HEK293T (cell line): ENCODE results near the gene SETD2.

Source experiments
- CTCF ChIA-PET: fragments of 350-600 bp; formaldehyde crosslinking; extraction: SDS; loops from one replicate; lab custom pipeline; 2021; ENCODE audit warnings: antibody characterized with exemption, inconsistent platforms; lab: Yijun Ruan, JAX
- POLR2A ChIA-PET: fragments of 350-600 bp; formaldehyde crosslinking; extraction: SDS; loops from one replicate; lab custom pipeline; 2020; ENCODE audit warnings: antibody characterized with exemption, inconsistent platforms; lab: Yijun Ruan, JAX
- DNase-seq: peaks from one replicate; pipeline ENCODE4 v3.0.0; 2012; ENCODE audit warnings: mixed read lengths; ENCODE audit errors: extremely low spot score
- ARNT ChIP-seq: fragments of 450-650 bp; IDR thresholded peaks from 2 replicates; pipeline ENCODE4 v1.6.1; 2017; ENCODE audit warnings: mild to moderate bottlenecking
- BHLHE40 ChIP-seq: fragments of 450-650 bp; IDR thresholded peaks from 2 replicates; pipeline ENCODE4 v1.6.1; 2016; ENCODE audit warnings: mild to moderate bottlenecking, moderate library complexity, borderline replicate concordance
- CTBP1 ChIP-seq: fragments of 450-650 bp; IDR thresholded peaks from 2 replicates; pipeline ENCODE4 v1.6.1; 2016; ENCODE audit warnings: borderline replicate concordance
- ELF4 ChIP-seq: fragments of 450-650 bp; IDR thresholded peaks from 2 replicates; pipeline ENCODE4 v1.6.1; 2017; ENCODE audit warnings: antibody characterized with exemption
- FOXA1 ChIP-seq: fragments of 450-650 bp; IDR thresholded peaks from 2 replicates; pipeline ENCODE4 v1.6.1; 2016; ENCODE audit warnings: mild to moderate bottlenecking
- FOXK2 ChIP-seq: fragments of 450-650 bp; IDR thresholded peaks from 2 replicates; pipeline ENCODE4 v1.6.1; 2016; ENCODE audit warnings: mild to moderate bottlenecking
- FOXM1 ChIP-seq: fragments of 450-650 bp; IDR thresholded peaks from 2 replicates; pipeline ENCODE4 v1.6.1; 2017; ENCODE audit warnings: mild to moderate bottlenecking, borderline replicate concordance
- HDGF ChIP-seq: fragments of 450-650 bp; IDR thresholded peaks from 2 replicates; pipeline ENCODE4 v1.6.1; 2017; ENCODE audit warnings: antibody characterized with exemption, borderline replicate concordance
- L3MBTL2 ChIP-seq: fragments of 450-650 bp; conservative IDR thresholded peaks from 2 replicates; pipeline ENCODE4 v1.6.1; 2016; ENCODE audit warnings: mild to moderate bottlenecking
- LEF1 ChIP-seq: fragments of 450-650 bp; IDR thresholded peaks from 2 replicates; pipeline ENCODE4 v1.6.1; 2017; ENCODE audit warnings: mild to moderate bottlenecking, borderline replicate concordance
- NFRKB ChIP-seq: fragments of 450-650 bp; IDR thresholded peaks from 2 replicates; pipeline ENCODE4 v1.6.1; 2016; ENCODE audit warnings: mild to moderate bottlenecking, moderate library complexity
- SP1 ChIP-seq: fragments of 450-650 bp; IDR thresholded peaks from 2 replicates; pipeline ENCODE4 v1.6.1; 2017
- SUZ12 ChIP-seq: fragments of 450-650 bp; IDR thresholded peaks from 2 replicates; pipeline ENCODE4 v1.6.1; 2016; ENCODE audit warnings: mild to moderate bottlenecking
- TARDBP ChIP-seq: fragments of 450-650 bp; IDR thresholded peaks from 2 replicates; pipeline ENCODE4 v1.6.1; 2016
- ZNF384 ChIP-seq: fragments of 450-650 bp; IDR thresholded peaks from 2 replicates; pipeline ENCODE4 v1.6.1; 2016
- TF ChIP-seq, protein P1 (sequence below): fragments of 450-650 bp; IDR thresholded peaks from 2 replicates; pipeline ENCODE4 v1.6.1; 2016

Gene SETD2

DNA sequence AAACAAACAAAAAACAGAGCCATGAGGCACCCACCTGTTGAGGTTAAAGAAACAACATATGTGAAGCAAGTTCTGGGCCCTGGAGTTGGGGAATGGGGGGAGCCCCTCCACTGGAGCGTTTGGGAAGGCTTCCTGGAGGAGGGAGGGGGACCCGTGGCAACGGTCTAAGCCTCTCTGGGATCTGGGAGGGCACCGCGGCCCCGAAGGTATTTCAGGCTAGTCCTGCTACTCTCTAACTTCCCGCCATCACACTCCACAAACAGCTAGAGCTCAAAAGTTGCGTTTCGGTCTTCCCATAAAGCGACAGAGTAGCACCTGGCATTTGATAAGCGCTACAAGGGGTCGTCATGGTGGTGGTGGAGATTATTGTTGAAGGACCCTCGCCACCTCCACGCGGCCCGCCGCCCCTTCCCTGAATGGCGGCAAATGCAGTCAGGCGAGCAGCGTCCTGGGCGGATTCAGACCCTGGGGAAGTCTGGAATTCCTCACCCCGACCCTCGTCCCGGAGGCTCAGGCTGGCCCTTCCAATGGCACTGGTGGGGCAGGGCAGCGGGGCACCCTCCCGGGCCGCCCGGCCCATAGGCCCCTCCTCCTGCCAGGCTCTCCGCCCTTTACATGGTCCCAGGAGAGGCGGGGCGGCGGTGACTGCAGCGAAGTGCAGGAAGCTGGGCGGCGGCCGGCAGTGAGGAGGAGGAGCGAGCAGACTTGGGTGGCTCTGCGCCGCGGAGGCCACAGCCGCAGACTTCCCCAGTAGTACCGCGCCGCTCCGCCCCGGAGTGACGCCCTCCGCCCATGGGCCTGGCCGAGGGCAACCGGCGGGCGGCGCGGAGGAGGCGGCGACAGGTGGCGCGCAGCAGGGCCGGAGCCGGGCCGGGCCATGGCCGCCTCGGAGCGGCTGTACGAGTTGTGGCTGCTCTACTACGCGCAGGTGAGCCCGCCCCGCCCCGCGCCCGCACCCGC is 184.6 kb downstream of the SETD2 start, which contains the start of gene NBEAL2:
Gene NBEAL2, plus strand, starts transcription at position 682 of the 960 bp plus-strand sequence. Its CDS starts 196 bp downstream, at position 878.
- peak; percentile 86 for DNase-seq
- ChIA-PET CTCF (interaction anchor here (0.6 kb wide), 1 partner anchor 92 kb away, joined by 3 read pairs; no protein-coding TSS in a partner anchor), POLR2A (interaction anchor here (0.6 to 3.3 kb wide), 13 partner anchors 11 to 401 kb away, joined by 3 to 14 read pairs (median 4); partner anchors contain the start of gene PTPN23)
- TF ChIP-seq SP1, result no peak
- no peak for TF ChIP-seq ZNF384
- no peak for TF ChIP-seq ARNT
- TF ChIP-seq FOXM1, result no peak
- no peak; the same call in 1 of the 2 replicates for TF ChIP-seq LEF1
- TF ChIP-seq NFRKB, result no peak
- TF ChIP-seq, protein P1, sequence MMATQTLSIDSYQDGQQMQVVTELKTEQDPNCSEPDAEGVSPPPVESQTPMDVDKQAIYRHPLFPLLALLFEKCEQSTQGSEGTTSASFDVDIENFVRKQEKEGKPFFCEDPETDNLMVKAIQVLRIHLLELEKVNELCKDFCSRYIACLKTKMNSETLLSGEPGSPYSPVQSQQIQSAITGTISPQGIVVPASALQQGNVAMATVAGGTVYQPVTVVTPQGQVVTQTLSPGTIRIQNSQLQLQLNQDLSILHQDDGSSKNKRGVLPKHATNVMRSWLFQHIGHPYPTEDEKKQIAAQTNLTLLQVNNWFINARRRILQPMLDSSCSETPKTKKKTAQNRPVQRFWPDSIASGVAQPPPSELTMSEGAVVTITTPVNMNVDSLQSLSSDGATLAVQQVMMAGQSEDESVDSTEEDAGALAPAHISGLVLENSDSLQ, result no peak
- TF ChIP-seq HDGF, result peak; percentile 95; the same call in 1 of the 2 replicates
- TF ChIP-seq L3MBTL2, result peak; percentile 93
- no peak for TF ChIP-seq CTBP1
- TF ChIP-seq ELF4, result no peak
- no peak for TF ChIP-seq FOXA1
- no peak for TF ChIP-seq FOXK2
- no peak for TF ChIP-seq SUZ12
- no peak for TF ChIP-seq TARDBP
- TF ChIP-seq BHLHE40, result no peak

DNA sequence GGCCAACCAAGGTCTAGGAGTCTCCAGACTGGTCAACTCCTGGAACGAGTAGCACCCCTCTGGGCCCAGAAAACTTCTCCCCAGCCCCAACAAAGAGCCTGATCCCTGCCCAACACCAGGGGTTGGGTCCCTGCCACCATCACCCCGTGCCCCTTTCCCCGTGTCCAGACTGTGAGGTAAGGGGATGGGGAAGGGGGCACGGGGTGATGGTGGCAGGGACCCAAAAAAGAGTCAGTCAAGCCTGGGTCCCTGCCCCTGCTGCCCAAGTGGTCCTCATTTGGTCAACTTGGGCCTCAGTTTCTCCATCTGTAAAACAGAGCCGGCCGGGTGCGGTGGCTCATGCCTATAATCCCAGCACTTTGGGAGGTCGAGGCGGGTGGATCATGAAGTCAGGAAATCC is 185.5 kb downstream of the SETD2 start:
- ChIA-PET CTCF (no interaction called here), POLR2A (interaction anchor here (1.0 to 3.3 kb wide), 4 partner anchors 17 to 333 kb away, joined by 3 to 14 read pairs (median 6); no protein-coding TSS in a partner anchor)
- DNase-seq, result no peak
- TF ChIP-seq BHLHE40 (no peak), NFRKB (no peak), FOXM1 (no peak), FOXA1 (no peak), LEF1 (no peak), L3MBTL2 (no peak), FOXK2 (no peak), SP1 (no peak), TARDBP (no peak), ARNT (no peak), CTBP1 (no peak), SUZ12 (no peak), HDGF (no peak), ZNF384 (no peak), ELF4 (no peak)
- TF ChIP-seq, protein P1, result no peak

DNA sequence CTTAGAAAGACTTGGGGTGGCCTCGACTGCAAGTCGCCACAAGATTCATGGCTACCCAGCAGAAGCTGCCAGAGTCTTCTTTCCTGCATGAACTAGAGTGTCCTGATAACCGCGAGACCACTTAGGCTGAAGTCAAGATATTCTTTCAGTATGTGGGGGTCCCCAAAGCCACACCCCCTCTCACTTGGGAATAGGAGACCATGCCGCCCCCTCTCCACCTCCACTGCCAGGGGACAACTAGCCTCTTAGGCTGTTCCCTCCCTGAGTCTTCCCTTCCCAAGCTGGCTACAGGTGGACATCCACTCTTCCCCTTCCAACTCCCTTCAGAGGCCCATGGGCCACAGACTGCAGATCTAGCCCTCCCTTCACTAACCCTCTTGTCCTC is 186.1 kb downstream of the SETD2 start:
- DNase-seq, result no peak
- CTCF ChIA-PET, result no interaction called here
- TF ChIP-seq ELF4, result no peak
- TF ChIP-seq SUZ12, result no peak
- no peak for TF ChIP-seq LEF1
- TF ChIP-seq, protein P1, result no peak
- no peak for TF ChIP-seq NFRKB
- TF ChIP-seq ZNF384, result no peak
- TF ChIP-seq ARNT, result no peak
- no peak for TF ChIP-seq FOXM1
- POLR2A ChIA-PET, result interaction anchor here (1.3 to 3.3 kb wide), 3 partner anchors 13 to 32 kb away, joined by 4 to 14 read pairs (median 5); no protein-coding TSS in a partner anchor

DNA sequence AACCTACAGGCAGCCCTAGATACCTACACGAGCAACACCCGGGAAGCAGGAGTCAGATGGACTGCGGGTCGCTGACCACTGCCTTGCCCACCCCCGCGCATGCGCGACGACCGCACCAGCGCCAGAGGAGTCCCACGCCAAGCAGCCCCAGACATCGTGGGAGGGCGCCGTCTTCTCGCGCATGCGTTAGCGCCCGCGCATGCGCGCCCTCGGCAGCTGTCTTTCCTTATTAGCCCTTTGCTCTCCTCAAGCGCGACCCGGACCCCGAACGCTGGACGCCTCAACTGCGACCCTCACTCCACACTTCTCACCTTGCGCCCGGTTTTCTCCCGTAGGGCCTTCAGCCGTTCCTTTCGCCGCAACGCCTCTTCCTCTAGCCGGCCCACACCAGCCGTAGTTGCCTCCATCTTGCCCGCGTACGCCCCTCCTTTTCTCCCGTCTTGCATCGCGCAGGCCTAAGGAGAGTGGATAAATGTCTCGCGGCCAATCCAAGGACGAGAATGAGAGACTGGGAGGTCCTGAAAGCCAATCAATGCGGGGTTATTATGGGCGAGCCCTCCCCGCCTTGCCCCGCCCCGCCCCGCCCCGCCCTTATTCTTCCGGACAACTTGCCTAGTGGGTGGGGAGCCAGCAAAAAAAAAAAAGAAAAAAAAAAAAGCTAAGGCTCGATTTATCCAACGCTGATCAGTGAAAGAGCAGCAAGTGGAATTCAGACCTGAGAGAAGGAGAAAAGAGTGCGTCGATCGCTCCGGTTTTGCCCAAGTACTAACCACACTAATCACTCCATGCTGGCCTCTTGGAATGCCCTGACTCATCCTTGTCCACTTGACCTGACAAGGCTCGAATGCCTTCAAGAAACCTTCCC is 187.4 kb downstream of the SETD2 start, which contains the start of gene CCDC12:
Gene CCDC12, minus strand, starts transcription at position 420 of the 865 bp plus-strand sequence. Its CDS starts 13 bp downstream, at position 407.
- TF ChIP-seq ZNF384 (peak; percentile 100), SUZ12 (no peak), HDGF (no peak), ARNT (no peak), L3MBTL2 (peak; percentile 64; the same call in 1 of the 2 replicates), NFRKB (no peak)
- DNase-seq, result peak; percentile 94
- CTCF ChIA-PET, result interaction anchor here (0.6 kb wide), 1 partner anchor 41 kb away, joined by 3 read pairs; no protein-coding TSS in a partner anchor
- POLR2A ChIA-PET, result interaction anchor here (0.7 to 1.9 kb wide), 9 partner anchors 9 to 404 kb away, joined by 3 to 5 read pairs (median 4); partner anchors contain the start of gene PTPN23

DNA sequence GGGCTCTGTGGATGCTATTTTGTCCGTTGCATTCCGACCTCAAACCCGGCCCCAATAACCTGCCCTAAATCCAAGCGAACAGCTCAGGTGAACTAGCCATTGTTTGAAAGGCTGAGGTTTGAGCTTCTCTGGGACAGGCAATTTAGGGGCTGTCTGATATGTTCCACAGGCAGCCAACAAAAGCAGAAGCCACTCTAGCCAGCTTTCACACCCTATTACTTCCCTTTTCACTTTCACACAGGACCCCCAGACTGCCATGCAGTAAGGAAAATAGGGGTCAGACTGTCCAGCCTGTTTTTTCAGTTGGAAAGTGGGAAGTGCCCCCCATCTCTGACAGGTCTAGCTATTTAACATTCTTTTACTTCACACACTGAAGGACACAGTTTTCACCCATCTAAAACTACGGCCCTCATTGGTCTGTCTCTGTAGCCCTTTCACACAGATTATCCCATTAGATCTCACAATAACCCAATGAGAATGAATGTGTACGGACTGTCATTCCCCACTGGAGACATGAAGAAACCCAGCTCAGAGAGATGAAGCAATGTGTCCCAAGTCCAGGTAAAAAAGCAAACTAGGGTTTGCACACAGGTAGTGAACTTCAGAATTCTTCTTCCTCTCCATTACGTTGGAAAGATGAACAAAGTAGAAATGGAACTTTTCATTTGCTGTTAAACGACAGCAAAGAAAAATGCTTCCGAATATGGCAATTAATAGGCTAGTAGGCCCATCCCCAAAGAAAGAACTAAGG is 189.3 kb downstream of the SETD2 start:
- TF ChIP-seq FOXA1 (no peak), ZNF384 (no peak), TARDBP (no peak), HDGF (no peak), LEF1 (no peak), ELF4 (no peak), FOXK2 (no peak), FOXM1 (no peak), NFRKB (no peak), SP1 (no peak), L3MBTL2 (no peak), ARNT (no peak), SUZ12 (no peak), BHLHE40 (no peak), CTBP1 (no peak)
- TF ChIP-seq, protein P1, result no peak
- POLR2A ChIA-PET, result no interaction called here
- no peak for DNase-seq
- CTCF ChIA-PET, result no interaction called here
